ENCODE data around the gene ABCC10.

GRCh38 chr6:43475516-43475915 lies 48.2 kb downstream of the ABCC10 start:
- no peak for TF ChIP-seq CTCF (IDR thresholded peaks at IDR 0.05)
- TF ChIP-seq POLR2A (IDR thresholded peaks at IDR 0.05), result no peak

Measured in heart left ventricle (tissue), 13 donors.